GM19468 (cell line): Measurements from ENCODE around the gene FUZ.

Experiments
- ATAC-seq: cut with Tn5 transposase; IDR thresholded peaks from one replicate; pipeline ENCODE4 v1.9.1; 2021; ENCODE audit warnings: mild to moderate bottlenecking, moderate library complexity, moderate number of reproducible peaks; ENCODE audit not compliant: unreplicated experiment; ENCODE audit errors: extremely low read depth

The FUZ gene

DNA sequence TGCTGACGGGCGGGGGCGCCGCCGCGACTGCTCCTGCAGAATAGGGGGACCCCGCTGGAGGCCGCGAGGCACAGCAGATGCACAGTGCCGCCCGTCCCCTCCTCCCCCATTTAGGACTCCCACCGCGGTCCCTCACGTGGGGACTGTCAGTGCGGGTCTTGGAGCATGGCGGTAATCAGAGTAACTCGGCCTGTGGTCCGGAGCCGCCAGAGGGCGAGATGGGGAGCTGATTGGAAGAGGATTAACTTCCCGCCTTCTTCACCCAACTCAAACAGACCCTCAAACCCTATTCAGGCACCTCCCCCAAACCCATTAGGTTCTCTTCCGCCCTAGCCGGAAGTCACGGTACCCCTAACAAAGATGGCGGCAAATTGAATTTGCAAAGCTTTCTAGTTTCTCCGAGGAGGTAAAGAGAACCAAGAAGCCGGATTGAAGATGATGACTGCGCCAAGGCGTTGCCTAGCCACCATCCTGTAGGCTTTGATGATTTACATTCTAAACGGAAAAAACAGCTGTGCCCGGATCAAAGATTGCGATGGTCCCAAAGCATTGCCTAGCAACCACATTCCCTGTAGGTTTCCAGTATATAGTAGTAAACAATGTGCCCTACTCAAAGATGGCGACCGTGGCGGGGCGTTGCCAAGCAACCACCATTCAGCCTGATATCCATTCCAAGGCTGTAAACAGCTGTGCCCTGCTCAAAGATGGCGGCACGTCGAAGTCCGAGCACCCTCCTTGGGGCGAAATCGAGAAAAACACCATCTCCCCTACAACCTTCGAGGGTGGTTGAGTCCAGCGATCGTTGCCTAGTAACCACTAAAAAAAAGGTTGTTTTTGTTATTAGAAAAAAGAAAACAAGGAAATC, at the start of gene FUZ:
Gene FUZ (minus strand): TSS at position 296 of the 865 bp plus-strand sequence. CDS start 186 bp downstream, at position 110.
- ATAC-seq: no peak

GRCh38 chr19:49862391-49863253, 49.5 kb upstream of the FUZ start:
- no peak for ATAC-seq

GRCh38 chr19:49861541-49862378, 48.7 kb upstream of the FUZ start:
- ATAC-seq: no peak

- ATAC-seq: no peak
Observed at GRCh38 chr19:49861107-49861506, 48.0 kb upstream of the FUZ start.

GRCh38 chr19:49860336-49861102, 47.4 kb upstream of the FUZ start:
- no peak for ATAC-seq

DNA sequence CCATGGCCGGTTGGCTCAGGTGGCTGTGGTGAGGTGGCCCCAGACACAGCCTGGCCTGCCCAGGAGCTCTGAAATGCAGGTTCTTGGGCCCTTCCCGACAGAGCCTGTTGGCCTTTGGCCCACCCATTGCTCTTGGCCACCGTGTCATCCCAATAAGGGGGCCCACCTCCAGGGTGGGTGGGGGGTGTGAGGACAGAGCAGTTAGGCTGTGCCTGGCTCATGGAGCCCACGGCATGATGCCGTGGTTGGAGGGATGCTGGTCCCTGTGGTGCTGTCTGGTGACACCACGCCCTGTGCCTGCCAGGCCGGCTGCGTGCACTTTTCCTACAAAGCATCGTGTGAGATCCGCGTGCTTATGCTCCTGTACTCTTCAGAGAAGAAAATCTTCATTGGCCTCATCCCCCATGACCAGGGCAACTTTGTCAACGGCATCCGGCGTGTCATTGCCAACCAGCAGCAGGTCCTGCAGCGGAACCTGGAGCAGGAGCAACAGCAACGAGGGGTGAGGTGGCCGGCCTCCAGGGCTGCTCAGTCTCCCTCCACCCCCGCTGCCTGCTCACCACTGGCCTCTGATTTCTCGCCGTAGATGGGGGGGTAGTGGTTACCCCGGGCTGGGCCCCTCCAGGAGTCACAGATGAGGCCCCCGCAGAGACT, 46.7 kb upstream of the FUZ start:
- ATAC-seq: no peak

- ATAC-seq: no peak
Observed at GRCh38 chr19:49858088-49858985, 45.2 kb upstream of the FUZ start.

- ATAC-seq: no peak
Observed at GRCh38 chr19:49857838-49858087, 44.7 kb upstream of the FUZ start.

- no peak for ATAC-seq
Observed at GRCh38 chr19:49857061-49857837, 44.2 kb upstream of the FUZ start.

DNA sequence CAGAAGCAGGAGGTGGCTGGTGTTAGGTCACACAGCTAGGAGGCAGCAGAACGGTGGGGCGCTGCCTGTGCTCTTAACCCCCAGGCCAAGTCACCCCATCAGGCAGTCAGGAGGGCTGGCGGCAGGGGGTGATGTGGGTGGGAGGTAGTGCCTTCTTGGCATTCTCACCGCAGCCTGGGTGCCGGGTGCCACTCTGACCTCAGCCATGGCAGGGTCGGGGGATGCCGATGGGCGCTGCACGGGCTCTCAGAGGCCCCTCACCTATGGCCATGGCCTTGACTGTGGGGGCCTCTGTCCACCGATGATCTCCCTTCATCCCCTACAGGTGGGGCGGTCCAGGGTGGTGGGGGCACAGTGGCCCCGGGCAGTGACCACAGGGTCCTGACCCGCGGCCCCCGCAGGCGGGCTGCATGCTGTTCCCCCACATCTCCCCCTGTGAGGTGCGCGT, 43.5 kb upstream of the FUZ start:
- no peak for ATAC-seq

- ATAC-seq: no peak
Observed at GRCh38 chr19:49855676-49856573, 42.8 kb upstream of the FUZ start.

DNA sequence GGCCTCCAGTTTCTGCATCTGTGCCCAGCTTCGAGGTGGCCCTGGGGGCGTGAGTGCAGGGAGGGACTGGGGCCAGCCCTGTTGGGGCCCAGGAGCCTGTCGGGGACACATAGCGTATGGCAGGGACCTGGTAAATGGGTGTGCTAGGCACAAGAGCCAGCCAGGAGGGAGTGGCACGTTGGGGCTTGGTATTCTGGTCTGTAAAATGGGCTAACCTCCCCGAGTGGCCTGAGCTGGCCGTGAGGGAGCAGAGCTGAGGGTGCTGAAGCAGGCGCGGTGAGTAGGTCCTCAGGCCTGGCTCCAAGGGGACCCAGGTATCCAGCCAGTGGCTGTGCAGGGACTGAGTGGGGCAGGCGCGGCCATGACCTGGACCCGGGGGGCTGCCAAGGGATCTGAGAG, 42.2 kb upstream of the FUZ start:
- no peak for ATAC-seq

DNA sequence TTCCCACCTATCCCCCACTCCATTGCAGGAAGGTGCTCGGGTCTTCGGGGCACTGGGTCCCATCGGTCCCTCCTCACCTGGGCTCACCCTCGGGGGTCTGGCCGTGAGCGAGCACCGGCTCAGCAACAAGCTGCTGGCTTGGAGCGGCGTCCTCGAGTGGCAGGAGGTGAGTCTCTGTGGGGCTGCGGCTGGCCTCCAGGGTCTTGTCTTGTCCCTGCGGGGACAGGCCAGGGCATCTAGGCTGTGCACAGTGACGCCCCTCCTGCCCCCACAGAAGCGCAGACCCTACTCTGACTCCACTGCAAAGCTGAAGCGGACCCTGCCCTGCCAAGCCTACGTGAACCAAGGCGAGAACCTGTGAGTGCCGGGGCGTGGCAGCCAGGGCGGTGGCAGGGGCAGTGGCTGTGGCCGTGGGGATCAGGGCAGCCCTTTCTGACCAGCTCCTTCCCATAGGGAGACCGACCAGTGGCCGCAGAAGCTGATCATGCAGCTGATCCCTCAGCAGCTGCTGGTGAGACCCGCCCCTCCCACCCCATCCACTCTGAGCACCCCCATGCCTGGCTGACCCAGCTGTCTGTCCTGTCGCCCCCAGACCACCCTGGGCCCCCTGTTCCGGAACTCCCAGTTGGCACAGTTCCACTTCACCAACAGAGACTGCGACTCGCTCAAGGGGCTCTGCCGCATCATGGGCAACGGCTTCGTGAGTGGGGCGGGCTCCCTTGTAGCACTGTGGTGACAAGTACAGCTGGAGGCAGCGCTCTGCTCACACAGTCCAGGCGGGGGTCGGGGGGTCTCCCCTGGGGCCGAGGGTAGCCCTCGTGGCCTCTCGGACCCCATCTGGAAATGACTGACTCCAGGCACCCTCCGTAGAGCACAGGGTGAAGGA, 41.5 kb upstream of the FUZ start:
- no peak for ATAC-seq

DNA sequence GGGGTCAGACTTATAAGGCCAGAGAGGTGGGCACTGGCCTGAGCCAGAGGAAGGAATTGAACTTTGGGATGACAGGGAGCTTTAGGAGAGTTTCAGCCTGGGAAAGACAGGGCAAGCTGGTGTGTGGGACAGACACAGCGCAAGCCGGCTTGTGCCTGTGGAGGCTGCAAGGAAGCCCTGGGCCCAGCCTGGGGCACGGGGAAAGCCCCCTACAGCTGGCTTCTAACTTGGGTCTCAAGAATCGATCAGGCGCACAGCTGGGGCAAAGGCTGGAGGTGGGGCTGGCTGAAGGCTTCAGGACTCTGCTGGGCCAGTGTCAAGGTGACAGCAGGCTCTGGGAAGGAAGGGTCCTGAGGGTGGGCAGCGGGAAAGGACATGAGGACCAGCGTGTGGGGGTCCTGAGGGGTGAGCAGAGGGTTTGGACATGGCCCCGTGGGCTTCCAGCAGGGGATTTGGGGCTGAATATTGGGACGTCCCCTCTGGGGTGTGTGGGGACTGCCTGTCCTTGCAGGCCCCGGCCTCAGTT, 40.8 kb upstream of the FUZ start:
- ATAC-seq: no peak

DNA sequence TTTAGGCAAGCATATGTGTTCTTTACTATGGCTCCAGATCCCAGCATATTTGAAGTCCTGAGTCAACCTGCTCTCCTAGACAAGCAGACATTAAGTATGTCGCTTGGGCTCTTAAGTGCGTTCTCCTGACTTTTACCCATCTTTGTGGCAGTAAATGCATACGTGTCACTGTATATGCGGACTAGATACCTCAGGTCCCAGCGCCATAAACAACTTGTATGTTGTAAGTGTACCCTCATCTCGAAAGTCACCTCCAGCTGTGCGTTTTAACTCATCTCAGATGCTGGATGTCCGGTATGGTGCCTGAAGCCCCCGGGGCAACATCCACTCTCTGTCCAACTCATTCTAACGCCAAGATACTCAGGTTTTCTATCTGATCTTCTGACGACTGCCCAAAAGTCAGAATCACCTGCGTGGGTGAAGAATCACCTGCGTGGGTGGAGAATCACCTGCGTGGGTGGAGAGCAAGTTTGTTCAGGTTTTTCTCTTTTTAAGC, 39.6 kb upstream of the FUZ start:
- ATAC-seq: no peak
